Measurements from ENCODE around the gene STAT6.

DNA sequence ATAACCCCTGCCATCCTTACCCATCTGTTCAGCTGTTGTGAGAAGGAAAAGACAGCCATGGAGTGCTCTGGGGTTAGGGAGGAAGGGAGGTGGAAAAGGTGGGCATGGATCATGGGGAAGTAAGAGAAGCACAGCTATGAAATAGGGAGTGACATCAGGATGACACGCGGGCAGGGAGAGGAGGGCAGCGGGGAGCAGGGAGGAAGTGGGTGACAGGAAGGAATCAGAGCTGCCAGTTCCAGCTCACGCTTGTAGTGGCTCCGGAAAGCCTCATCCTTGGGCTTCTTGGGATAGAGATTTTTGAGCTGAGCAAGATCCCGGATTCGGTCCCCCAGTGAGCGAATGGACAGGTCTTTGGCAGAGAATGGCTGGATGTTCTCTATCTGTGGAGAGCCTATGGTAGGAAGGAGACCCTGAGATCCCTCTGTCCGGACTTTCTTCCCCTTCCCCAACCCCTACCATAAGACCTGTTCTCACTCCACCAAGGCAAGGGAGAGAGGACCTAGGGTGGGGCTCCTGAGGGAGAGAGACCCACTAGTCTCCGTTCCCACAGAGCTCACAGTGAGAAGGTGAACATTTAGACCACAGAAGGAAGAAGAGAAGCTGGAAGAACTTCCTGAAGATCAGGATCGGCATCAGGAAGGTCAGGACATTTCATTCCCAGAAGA, 12.0 kb downstream of the STAT6 start:
- TF ChIP-seq, protein P1, sequence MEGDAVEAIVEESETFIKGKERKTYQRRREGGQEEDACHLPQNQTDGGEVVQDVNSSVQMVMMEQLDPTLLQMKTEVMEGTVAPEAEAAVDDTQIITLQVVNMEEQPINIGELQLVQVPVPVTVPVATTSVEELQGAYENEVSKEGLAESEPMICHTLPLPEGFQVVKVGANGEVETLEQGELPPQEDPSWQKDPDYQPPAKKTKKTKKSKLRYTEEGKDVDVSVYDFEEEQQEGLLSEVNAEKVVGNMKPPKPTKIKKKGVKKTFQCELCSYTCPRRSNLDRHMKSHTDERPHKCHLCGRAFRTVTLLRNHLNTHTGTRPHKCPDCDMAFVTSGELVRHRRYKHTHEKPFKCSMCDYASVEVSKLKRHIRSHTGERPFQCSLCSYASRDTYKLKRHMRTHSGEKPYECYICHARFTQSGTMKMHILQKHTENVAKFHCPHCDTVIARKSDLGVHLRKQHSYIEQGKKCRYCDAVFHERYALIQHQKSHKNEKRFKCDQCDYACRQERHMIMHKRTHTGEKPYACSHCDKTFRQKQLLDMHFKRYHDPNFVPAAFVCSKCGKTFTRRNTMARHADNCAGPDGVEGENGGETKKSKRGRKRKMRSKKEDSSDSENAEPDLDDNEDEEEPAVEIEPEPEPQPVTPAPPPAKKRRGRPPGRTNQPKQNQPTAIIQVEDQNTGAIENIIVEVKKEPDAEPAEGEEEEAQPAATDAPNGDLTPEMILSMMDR (IDR thresholded peaks at IDR 0.05; ENCODE audit: control extremely low read depth in 1 of 3, insufficient read depth in 1 of 3, low read depth in 1 of 3, low read length in 3 of 3): no peak
- TF ChIP-seq GABPA (IDR thresholded peaks at IDR 0.05; ENCODE audit: borderline replicate concordance, insufficient read depth, low read length) (no peak), TEAD4 (IDR thresholded peaks at IDR 0.05; ENCODE audit: low read depth, low read length) (no peak)

Data from H1 (cell line).